ENCODE measurements around the gene NDUFV2.
A peak's percentile ranks its signal among the peaks of the same experiment; 100 is the strongest.
"Not testable (repeated sequence)": the region's sequence is repeated elsewhere in the genome, so short reads cannot be mapped to it uniquely, and the experiment has no call there.

The NDUFV2 gene
- total RNA-seq: 18.9 to 38.3 reads per million in 2 donors

- peak; percentile 96 for DNase-seq
Observed at GRCh38 chr18:9102508-9103375, at the start of gene NDUFV2. Gene NDUFV2 (plus strand): TSS chr18:9102699. CDS start chr18:9102744, 45 bp downstream.

DNA sequence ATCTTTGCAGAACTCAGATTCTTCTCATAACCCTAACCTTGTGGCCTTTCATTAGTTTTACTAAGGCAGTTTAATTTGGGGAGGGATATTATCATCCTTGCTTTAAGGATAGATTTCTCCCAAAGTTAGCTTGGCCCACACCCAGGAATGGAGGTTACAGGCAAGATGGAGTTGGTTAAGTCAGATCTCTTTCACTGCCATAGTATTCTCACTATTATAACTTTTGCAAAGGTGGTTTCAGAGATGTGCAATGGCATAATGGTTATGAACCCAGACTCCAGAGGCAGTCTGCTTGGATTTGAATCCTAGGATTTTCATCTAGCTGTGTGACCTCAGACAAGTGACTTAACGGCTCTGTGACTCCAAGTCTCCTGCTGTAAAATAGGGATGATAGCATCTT, 48.7 kb upstream of the NDUFV2 start:
- DNase-seq: no peak

DNA sequence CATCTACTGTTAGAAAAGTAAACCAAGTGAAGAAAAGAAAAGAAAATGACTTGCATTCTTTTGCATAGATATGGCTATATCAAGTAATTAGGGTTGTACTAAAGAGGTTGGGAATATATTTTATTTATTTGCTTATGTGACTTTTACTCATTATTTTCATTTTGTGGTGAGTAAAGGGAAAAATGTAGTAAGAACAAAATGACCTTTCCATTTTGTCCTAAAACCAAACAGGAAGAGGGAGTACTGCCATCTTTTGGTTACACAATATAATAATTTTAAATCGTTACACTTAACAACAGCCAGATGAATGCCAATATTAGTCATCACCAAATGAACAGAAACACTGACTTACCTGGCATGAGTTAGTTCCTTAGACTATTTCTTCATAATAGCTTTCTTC, 47.3 kb upstream of the NDUFV2 start:
- DNase-seq: no peak

- DNase-seq: no peak
Observed at GRCh38 chr18:9055626-9056025, 46.9 kb upstream of the NDUFV2 start.

DNA sequence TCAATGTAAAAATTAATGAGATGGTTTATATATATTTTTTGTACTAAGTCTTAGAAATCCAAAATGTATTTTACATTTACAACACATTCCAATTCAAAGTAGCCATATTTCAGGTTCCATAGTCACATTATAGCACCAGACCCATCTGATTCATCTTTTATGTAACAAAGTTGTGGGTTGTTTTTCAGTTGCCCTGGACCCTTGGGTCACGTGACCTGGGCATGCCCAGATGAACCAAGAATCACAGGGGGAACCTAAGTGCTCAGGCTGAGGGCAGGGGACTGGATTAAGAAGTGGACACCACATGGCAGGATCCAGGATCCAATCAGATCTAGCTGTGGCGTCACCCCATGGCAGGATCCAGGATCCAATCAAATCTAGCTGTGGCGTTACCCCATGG, 44.9 kb upstream of the NDUFV2 start:
- no peak for DNase-seq

DNA sequence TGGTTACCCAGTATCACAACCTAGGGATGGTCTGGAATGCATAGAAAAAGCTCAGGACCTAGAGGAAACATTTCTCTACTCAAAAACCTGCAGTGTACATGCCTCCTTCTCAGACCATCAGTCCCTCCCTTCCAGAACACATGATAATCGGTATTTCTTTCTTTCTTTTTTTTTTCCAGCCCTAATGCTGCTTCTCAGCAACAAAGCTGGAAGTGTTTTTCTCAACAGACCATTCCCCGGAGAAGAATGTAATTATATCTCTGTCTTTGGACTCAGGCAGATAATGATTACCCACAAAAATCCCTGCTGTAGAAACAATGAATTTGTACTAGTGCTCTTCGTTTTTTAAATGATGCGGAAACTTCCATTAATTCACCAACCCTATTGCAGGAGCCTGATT, 44.1 kb upstream of the NDUFV2 start:
- DNase-seq: no peak

DNA sequence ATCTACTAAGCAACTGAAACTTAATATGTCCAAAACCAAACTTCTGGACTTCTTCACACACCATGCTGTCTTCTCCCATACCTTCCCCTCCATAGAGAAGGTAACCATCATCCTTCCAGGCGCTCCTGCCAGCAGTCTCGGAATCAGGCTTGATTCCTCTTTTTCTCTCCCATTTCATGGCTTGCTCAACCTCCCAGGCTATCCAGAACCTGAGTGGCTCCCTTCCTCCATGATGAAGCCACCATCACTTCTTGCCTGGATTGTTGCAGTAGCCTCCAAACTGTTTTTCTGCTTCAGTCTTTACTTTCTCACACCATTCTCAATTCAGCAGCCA, 40.1 kb upstream of the NDUFV2 start:
- DNase-seq: no peak

GRCh38 chr18:9065864-9066263, 36.6 kb upstream of the NDUFV2 start:
- no peak for DNase-seq

DNA sequence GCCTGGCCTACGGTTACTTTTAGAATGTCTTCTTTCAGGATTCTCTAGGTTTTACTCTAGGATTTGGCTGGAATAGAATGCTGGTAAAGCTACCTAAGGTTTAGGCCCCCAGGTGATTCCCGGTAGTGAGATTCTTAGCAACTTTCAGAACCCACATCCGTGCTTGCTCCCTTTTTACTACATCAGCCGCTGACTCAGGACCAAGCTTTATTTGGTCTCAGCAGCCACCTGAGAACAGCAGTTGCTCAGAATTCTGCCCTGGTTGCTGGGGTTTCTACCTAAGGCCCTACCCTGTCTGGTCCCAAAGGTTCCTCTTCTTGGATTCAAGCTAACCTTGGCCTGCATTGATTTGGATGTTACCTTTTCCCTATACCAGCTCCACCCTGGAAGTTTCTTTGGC, 36.1 kb upstream of the NDUFV2 start:
- no peak for DNase-seq

DNA sequence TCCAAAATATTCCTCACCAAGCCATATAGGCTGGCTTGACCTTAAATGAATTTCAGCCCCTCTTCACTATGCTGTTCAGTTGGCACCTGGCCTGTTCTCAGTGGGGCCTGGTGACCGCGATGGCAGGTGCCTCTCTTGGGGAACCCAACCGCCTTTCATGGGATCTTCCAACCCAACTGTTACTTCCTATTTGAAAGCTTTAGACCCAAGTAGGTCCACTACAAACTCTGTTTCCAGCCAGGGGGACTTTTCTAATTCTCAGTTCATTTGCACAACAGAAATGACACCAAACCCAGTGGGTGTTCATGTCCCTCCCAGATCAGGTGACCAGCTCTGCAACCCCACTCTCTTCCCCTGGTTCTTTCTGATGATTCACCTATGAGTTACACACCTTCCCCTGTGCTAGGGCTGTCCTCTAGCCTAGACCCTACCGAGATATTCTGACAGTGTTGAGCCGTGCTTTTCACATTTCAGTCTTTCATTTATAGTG, 35.6 kb upstream of the NDUFV2 start:
- DNase-seq: no peak

- no peak for DNase-seq
Observed at GRCh38 chr18:9067823-9068222, 34.7 kb upstream of the NDUFV2 start.

- no peak for DNase-seq
Observed at GRCh38 chr18:9068346-9068745, 34.2 kb upstream of the NDUFV2 start.

DNA sequence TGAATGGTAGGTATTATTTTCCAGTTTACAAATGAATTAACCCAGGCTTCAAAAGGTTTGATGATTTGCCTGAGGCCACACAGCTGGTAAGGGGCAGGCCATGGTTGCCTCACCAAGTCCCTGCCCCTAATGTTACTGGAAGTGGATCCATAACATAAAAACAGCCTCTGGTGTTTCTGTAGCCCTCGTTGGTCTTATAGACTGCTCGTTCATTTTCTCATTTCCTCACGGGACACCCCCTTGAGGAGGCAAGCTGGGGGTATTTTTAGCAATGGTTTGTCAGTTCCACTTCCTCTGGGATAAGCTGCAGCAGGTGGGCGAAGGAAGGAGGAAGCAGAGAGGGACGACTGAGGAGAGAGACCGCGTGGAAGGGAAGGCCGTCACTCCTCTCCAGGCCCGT, 32.9 kb upstream of the NDUFV2 start:
- DNase-seq: no peak

GRCh38 chr18:9070212-9070611, 32.3 kb upstream of the NDUFV2 start:
- no peak for DNase-seq

DNA sequence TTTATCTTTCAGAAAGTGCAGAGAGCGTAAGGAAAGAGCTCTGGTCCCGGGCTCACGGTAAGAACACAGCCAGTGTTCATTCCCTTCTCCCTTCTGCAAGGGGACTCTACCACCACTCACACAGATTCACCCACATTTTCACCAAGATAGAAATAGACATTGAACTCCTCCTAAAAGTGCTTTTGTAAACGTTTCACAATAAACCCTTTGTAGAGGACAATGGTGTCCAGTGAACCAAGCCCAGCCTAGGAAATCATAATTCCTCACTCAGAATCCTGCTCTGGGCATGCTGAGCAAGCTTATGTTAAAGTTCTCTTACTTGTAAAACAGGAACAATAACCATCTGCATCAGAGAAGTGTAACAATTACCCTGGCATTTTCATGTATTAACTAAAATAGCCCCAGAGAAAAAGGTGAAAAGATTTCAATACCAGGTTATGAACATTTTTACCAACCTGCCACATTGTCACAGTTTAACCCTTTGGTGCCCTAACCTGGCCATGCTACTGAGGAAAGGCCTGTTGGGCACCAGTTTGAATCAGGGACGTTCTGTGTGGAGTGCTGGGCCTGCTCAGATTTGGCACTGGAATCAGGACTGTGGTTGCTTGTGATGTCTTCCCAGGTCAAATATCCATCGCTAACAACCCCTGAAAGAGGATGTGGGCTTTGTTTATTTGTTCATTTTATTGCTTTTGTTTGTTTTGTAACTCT, 22.5 kb upstream of the NDUFV2 start:
- DNase-seq: no peak

- no peak for DNase-seq
Observed at GRCh38 chr18:9081940-9082339, 20.6 kb upstream of the NDUFV2 start.

DNA sequence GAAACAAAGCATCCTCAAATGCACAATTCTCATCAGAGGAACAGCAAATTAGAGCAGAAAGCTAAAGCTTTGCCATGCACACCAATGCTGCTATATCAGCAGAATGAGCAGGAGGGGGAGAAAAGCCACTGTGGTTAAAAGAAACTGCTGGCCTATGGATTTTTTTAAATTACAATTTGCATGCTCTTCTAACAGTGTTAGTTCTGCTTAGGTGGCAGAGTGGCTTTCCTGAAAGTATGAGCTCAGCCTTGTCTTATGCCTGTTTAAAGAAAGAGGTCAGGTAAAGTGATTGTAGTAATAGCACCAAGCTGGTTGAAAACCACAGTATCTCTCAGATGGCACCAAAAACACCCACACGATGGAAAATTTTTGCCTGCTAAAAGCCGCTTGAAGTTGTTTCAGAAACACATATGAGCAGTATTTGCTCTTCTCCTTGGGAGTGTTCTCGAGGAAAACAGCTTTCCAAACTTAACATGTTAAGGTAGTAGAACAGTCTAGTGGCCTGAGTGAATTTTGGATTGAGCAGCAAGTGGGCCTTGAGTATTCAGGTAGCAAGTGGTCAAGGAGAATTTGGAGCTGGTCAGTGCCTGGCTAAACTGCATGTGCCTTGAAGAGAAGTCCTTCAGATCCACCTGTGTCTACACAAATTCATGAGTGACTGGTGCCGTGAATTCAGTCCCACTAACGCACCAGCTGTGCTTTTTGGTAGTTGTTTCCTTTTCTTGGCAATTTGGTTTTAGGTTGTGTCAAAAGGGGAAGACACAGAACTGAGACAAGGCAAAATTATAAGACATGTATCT, 19.6 kb upstream of the NDUFV2 start:
- no peak for DNase-seq

DNA sequence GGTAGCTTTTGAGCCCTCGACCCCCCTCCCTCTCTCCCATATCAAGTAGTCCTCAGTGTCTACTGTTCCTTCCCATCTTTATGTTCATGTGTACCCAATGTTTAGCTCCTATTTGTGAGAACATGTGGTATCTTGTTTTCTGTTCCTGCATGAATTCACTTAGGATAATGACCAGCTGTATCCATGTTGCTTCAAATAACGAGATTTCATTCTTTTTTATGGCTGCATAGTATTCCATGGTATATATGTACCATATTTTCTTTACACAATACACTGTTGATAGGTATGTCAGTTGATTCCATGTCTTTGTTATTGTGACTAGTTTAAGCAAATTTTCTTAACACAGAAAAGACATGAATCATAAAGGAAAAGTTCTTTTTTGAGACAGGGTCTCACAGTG, 16.5 kb upstream of the NDUFV2 start:
- no peak for DNase-seq

DNA sequence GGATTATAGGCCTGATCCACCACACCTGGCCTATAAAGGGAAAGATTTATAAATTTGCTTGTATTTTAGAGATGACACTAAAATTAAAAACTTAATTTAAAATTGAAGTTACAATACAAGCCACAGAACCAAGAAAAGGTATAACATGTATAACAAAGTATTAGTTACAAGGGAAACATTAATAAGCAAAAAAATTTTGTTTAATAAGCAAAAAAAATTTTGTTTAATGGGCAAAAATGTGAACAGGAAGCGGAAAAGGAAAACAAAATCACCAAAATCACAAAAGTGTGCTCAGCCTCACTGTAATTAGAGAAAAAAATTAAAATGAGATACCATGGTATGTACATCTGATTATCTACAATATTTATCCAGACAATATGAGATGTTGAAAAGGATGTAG, 15.9 kb upstream of the NDUFV2 start:
- DNase-seq: no peak

DNA sequence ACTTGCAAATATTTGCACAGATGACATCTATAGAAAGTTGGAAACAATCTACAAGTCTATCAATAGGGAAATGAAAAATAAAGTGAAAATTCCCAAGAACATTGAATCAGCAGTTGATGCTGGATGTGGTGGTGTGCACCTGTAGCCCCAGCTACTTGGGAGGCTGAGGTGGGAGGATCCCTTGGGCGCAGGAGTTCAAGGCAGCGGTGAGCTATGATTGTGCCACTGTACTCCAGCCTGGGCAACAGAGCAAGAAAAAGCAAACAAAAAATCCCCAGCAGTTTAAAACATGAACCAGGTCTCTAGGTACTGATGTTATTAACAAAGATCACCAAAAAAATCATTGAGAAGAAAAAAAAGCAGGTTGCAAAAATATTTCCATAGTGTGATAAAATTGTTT, 15.4 kb upstream of the NDUFV2 start:
- DNase-seq: no peak

GRCh38 chr18:9088252-9088651, 14.2 kb upstream of the NDUFV2 start:
- DNase-seq: no peak

DNA sequence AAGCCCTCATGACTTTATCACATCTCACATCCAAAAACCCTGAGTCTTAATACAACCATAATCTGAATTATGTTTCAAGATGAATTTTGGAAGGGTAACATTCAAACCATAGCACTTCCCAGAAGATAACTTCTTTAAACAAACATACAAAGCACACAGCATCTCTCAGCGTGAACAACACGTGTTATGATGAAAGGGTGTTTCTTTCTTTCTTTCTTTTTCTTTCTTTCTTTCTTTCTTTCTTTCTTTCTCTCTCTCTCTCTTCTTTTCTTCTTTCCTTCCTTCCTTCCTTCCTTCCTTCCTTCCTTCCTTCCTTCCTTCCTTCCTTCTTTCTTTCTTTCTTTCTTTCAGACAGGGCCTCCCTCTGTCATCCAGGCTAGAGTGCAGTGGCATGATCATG, 13.8 kb upstream of the NDUFV2 start:
- DNase-seq: not testable (repeated sequence)

- no peak for DNase-seq
Observed at GRCh38 chr18:9090578-9090977, 11.9 kb upstream of the NDUFV2 start.

Data from activated gamma-delta T cell (primary cell).